Measurements from ENCODE around the gene ADH5.

ADH5 gene

DNA sequence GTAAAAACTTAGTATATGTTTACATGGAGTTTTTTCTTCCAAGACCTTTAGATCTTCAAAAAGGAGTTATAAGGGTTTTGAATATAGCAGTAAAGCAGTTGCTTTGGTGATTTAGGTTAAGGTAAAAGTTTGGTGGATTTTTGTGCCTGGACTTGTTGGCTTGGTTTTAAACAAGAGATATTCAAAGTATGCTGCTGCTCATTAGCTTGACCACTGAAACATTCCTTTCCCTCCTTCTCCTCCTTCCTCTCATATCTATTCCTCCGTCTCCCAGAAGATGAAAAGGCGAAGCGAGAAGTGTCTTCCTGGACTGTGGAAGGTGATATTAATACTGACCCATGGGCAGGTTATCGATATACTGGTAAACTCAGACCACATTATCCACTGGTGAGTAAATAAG, 54.6 kb downstream of the ADH5 start:
- no peak overlapping the region for H3K4me3 ChIP-seq (ENCODE audit: low read depth, low read length)
- DNase-seq (ENCODE audit: low read depth): no peak
- TF ChIP-seq, protein P1, sequence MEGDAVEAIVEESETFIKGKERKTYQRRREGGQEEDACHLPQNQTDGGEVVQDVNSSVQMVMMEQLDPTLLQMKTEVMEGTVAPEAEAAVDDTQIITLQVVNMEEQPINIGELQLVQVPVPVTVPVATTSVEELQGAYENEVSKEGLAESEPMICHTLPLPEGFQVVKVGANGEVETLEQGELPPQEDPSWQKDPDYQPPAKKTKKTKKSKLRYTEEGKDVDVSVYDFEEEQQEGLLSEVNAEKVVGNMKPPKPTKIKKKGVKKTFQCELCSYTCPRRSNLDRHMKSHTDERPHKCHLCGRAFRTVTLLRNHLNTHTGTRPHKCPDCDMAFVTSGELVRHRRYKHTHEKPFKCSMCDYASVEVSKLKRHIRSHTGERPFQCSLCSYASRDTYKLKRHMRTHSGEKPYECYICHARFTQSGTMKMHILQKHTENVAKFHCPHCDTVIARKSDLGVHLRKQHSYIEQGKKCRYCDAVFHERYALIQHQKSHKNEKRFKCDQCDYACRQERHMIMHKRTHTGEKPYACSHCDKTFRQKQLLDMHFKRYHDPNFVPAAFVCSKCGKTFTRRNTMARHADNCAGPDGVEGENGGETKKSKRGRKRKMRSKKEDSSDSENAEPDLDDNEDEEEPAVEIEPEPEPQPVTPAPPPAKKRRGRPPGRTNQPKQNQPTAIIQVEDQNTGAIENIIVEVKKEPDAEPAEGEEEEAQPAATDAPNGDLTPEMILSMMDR (IDR thresholded peaks at IDR 0.05; ENCODE audit: low read depth, low read length): no peak
- TF ChIP-seq, protein P2, sequence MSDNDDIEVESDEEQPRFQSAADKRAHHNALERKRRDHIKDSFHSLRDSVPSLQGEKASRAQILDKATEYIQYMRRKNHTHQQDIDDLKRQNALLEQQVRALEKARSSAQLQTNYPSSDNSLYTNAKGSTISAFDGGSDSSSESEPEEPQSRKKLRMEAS (IDR thresholded peaks at IDR 0.05; ENCODE audit: low read depth, low read length): no peak
- TF ChIP-seq POLR2A (IDR thresholded peaks at IDR 0.05; ENCODE audit: extremely low read depth, insufficient read length): no peak
- TF ChIP-seq MYC (IDR thresholded peaks at IDR 0.05; ENCODE audit: low read depth, low read length): no peak

DNA sequence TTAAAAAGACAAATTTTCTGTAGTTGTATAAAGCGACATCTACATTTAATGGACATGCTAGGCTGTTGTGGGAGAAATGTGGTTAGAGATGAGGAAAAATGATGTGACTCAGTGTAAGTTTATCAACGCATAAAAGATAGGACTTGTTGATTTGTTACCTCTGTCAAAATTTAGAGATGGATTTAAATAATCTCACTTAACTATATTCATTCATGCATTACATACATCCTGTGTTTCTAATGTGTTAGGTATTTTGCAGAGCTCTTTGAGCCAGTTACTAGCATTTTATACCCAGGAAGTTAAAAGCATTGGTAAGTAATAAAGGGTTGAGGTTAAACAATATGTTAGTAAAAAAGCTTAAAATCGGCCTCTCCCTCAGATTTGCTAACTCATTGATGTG, 58.7 kb downstream of the ADH5 start:
- TF ChIP-seq, protein P2 (IDR thresholded peaks at IDR 0.05; ENCODE audit: low read depth, low read length): no peak
- TF ChIP-seq MYC (IDR thresholded peaks at IDR 0.05; ENCODE audit: low read depth, low read length): no peak
- no peak for TF ChIP-seq POLR2A (IDR thresholded peaks at IDR 0.05; ENCODE audit: extremely low read depth, insufficient read length)
- TF ChIP-seq, protein P1 (IDR thresholded peaks at IDR 0.05; ENCODE audit: low read depth, low read length): no peak
- no peak overlapping the region for H3K4me3 ChIP-seq (ENCODE audit: low read depth, low read length)
- no peak for DNase-seq (ENCODE audit: low read depth)

DNA sequence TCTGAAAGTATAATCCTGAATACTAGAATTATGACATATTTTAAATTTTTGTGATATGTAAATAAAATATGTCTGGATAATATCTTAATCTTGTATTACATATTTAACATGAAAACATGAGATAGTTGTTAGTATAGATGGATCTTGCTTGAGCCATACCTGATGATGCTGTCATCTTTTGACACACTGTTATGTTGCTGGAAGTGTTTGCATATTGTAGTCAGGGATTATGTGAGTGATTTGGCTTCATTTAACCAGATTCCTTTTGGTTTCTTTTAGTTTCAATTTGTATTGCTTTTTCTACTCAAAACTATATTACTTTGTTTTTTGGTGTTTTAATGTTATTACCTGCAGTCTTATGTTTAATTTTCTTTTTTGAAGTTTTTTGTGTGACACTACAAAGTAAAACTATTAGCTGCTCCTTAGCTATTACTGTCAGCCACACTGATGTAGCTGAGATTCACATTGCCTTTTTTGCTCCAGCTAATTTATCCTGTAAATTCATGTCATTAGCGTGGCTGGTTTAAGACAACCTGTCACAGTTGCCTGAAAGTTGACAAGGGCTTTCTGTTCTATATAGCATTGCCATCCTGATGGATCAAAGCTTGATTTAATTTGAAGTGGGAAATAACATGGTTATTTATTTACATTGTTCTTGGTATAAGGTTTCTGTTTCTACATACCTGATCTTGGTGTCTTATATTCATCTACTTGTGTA, 59.4 kb downstream of the ADH5 start:
- H3K4me3 ChIP-seq (ENCODE audit: low read depth, low read length): no peak overlapping the region
- DNase-seq (ENCODE audit: low read depth): no peak
- TF ChIP-seq, protein P2 (IDR thresholded peaks at IDR 0.05; ENCODE audit: low read depth, low read length): no peak
- TF ChIP-seq MYC (IDR thresholded peaks at IDR 0.05; ENCODE audit: low read depth, low read length) (no peak), POLR2A (IDR thresholded peaks at IDR 0.05; ENCODE audit: extremely low read depth, insufficient read length) (no peak)
- TF ChIP-seq, protein P1 (IDR thresholded peaks at IDR 0.05; ENCODE audit: low read depth, low read length): no peak

DNA sequence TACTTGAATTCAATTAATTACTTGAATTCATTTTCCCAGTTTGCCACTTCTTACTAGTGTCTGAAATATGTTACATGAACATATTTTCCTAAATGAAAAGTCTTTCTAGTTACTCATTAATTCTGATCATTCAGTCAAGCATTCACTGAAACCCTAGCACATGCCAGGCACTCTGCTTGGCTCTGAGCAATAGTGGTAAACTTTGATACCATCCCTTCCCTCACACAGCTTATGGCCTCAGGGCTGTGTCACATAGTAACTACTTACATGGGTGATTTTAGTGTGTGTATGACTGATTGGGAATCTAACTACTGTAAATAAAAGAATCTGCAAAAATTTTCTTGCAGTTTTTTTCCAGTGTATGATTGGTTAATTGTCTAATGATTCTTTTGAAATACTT, 60.4 kb downstream of the ADH5 start:
- DNase-seq (ENCODE audit: low read depth): no peak
- H3K4me3 ChIP-seq (ENCODE audit: low read depth, low read length): no peak overlapping the region
- TF ChIP-seq, protein P1 (IDR thresholded peaks at IDR 0.05; ENCODE audit: low read depth, low read length): no peak
- TF ChIP-seq POLR2A (IDR thresholded peaks at IDR 0.05; ENCODE audit: extremely low read depth, insufficient read length) (no peak), MYC (IDR thresholded peaks at IDR 0.05; ENCODE audit: low read depth, low read length) (no peak)
- TF ChIP-seq, protein P2 (IDR thresholded peaks at IDR 0.05; ENCODE audit: low read depth, low read length): no peak

DNA sequence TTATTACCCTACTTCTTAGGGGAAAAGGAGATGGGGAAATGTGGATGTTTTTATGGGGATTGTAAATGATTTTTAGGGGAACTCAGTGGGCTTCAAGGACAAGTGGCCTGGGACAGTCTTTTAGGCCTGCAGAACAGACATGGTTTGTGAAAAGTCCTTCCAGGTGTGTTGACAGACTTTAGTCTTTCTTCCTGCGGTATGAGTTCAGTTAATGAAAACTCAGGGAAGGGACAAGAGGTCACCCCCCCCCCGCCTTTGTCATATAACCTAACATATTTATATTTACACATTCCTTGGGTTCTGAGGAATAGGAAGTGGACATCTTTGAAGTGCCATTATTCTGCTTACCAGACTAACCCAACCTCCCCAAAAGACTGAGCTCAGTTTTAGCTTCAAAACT, 61.3 kb downstream of the ADH5 start:
- TF ChIP-seq, protein P2 (IDR thresholded peaks at IDR 0.05; ENCODE audit: low read depth, low read length): no peak
- TF ChIP-seq POLR2A (IDR thresholded peaks at IDR 0.05; ENCODE audit: extremely low read depth, insufficient read length) (no peak), MYC (IDR thresholded peaks at IDR 0.05; ENCODE audit: low read depth, low read length) (no peak)
- TF ChIP-seq, protein P1 (IDR thresholded peaks at IDR 0.05; ENCODE audit: low read depth, low read length): no peak
- no peak for DNase-seq (ENCODE audit: low read depth)
- H3K4me3 ChIP-seq (ENCODE audit: low read depth, low read length): no peak overlapping the region

All from NB4 (cell line).